Mucosa of stomach (tissue), 1 donor: Measurements from ENCODE around the gene ACCS.

Experiments
- H3K27me3 ChIP-seq: one replicate; pipeline ENCODE4 v1.7.0; 2013; ENCODE audit warnings: mild to moderate bottlenecking, low read length; ENCODE audit not compliant: control insufficient read depth, insufficient read depth
- H3K36me3 ChIP-seq: one replicate; pipeline ENCODE4 v1.7.0; 2013; ENCODE audit warnings: low read length; ENCODE audit not compliant: control insufficient read depth, insufficient read depth
- H3K4me1 ChIP-seq: one replicate; pipeline ENCODE4 v1.7.0; 2013; ENCODE audit warnings: mild to moderate bottlenecking, low read length; ENCODE audit not compliant: control insufficient read depth, insufficient read depth
- H3K4me3 ChIP-seq: one replicate; pipeline ENCODE4 v1.7.0; 2013; ENCODE audit warnings: low read length
- H3K9ac ChIP-seq: one replicate; pipeline ENCODE4 v1.7.0; 2013; ENCODE audit warnings: mild to moderate bottlenecking, low read length, moderate library complexity
- H3K9me3 ChIP-seq: one replicate; pipeline ENCODE4 v1.7.0; 2013; ENCODE audit warnings: mild to moderate bottlenecking, low read length, moderate library complexity; ENCODE audit not compliant: control insufficient read depth
- donor health status: Pancreatic carcinoma.

The ACCS gene

GRCh38 chr11:44078794-44079193 is 12.7 kb downstream of the ACCS start:
- no peak overlapping the region for H3K4me3 ChIP-seq
- H3K27me3 ChIP-seq = no peaks in the 10 kb centered on the region
- no peaks in the 10 kb centered on the region for H3K9me3 ChIP-seq
- no peaks in the 10 kb centered on the region for H3K4me1 ChIP-seq
- H3K9ac ChIP-seq = no peak overlapping the region
- H3K36me3 ChIP-seq = peaks cover 3% of the 10 kb centered on the region

DNA sequence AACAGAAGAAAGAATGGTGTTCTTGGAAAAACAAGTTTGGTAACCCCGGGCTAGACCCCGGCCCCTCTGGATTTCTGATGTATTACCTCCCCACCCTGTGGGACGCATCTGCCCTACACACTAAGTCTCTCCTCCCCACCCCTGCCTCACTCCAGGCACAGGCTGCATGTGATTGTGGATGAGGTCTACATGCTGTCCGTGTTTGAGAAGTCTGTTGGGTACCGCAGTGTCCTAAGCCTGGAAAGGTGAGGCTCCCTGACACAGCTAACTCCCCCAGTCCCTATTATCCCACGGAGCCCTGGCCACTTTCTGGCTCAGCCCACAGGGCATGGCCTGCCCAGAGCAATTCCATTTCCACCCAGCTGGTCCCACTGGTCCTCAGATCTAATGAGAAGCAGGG is 13.3 kb downstream of the ACCS start:
- Histone ChIP-seq H3K27me3 (no peaks in the 10 kb centered on the region), H3K9ac (no peak overlapping the region), H3K9me3 (no peaks in the 10 kb centered on the region), H3K4me3 (no peak overlapping the region), H3K4me1 (no peaks in the 10 kb centered on the region), H3K36me3 (peaks cover 3% of the 10 kb centered on the region)

DNA sequence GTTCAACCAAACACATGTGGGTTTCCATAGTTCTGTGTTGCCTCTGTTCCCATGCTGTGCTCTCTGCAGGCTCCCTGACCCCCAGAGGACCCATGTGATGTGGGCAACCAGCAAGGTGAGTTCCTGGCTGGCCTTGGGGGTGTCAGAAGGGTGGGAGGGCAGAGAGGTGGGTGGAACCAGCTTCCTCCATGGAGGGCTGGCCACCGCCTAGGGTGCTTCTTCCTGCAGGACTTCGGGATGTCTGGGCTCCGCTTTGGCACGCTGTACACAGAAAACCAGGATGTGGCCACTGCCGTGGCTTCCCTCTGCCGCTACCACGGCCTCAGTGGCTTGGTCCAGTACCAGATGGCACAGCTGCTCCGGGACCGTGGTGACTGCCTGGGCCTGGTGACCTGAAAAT is 14.9 kb downstream of the ACCS start:
- Histone ChIP-seq H3K36me3 (peaks cover 3% of the 10 kb centered on the region), H3K9ac (no peak overlapping the region), H3K27me3 (no peaks in the 10 kb centered on the region), H3K9me3 (no peaks in the 10 kb centered on the region), H3K4me3 (no peak overlapping the region), H3K4me1 (no peaks in the 10 kb centered on the region)

DNA sequence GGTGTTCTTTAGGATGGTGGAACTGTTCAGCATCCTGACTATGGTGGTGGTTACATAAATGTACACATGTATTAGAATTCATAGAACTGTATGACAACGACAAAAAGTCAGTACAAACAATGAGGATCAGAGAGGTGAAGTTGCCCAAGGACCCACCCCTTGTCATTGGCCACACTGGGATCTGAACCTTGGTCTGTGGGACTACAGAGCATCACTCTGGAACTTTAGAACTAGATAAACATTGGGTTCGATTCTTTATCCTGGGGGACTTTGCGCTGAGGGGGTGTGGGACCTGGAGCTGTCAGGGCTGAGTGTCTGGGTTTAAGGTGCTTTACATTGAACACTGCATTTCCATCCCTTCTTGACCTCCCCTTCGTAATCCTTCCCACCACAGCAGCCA is 16.6 kb downstream of the ACCS start:
- no peaks in the 10 kb centered on the region for H3K4me1 ChIP-seq

GRCh38 chr11:44083433-44083832 is 17.4 kb downstream of the ACCS start:
- peaks cover 3% of the 10 kb centered on the region for H3K36me3 ChIP-seq

More for the DNA sequence above, 16.6 kb downstream of the ACCS start:
- no peak overlapping the region for H3K4me3 ChIP-seq
- H3K36me3 ChIP-seq = peaks cover 3% of the 10 kb centered on the region
- no peak overlapping the region for H3K9ac ChIP-seq
- no peaks in the 10 kb centered on the region for H3K27me3 ChIP-seq
- H3K9me3 ChIP-seq = no peaks in the 10 kb centered on the region

GRCh38 chr11:44083906-44084305 is 17.8 kb downstream of the ACCS start:
- Histone ChIP-seq H3K9me3 (no peaks in the 10 kb centered on the region), H3K9ac (no peak overlapping the region), H3K4me3 (no peak overlapping the region), H3K4me1 (no peaks in the 10 kb centered on the region), H3K27me3 (no peaks in the 10 kb centered on the region), H3K36me3 (no peaks in the 10 kb centered on the region)

More at GRCh38 chr11:44083433-44083832, 17.4 kb downstream of the ACCS start:
- no peaks in the 10 kb centered on the region for H3K9me3 ChIP-seq
- H3K27me3 ChIP-seq = no peaks in the 10 kb centered on the region
- no peaks in the 10 kb centered on the region for H3K4me1 ChIP-seq
- H3K4me3 ChIP-seq = no peak overlapping the region
- H3K9ac ChIP-seq = no peak overlapping the region

- no peaks in the 10 kb centered on the region for H3K27me3 ChIP-seq
- no peaks in the 10 kb centered on the region for H3K9me3 ChIP-seq
- no peaks in the 10 kb centered on the region for H3K4me1 ChIP-seq
- H3K4me3 ChIP-seq = no peak overlapping the region
- H3K9ac ChIP-seq = no peak overlapping the region
- H3K36me3 ChIP-seq = no peaks in the 10 kb centered on the region
These were observed 19.3 kb downstream of the ACCS start for GRCh38 chr11:44085330-44085729.

DNA sequence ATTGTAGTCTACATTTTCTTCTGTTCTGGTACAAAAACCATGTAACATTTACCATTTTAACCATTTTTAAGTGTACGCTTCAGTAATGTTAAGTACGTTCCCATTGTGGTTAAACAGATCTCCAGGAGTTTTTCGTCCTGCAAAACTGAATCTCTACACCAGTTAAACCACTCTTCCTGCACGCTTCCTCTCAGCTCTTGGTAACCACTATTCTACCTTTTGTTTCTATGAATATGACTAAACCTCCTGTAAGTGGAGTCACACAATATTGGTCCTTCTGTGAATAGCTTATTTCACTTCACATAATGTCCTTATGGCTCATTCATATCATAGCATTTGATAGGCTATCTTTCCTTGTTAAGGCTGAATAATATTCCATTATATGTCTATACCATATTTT is 22.3 kb downstream of the ACCS start:
- Histone ChIP-seq H3K9me3 (no peaks in the 10 kb centered on the region), H3K36me3 (no peaks in the 10 kb centered on the region), H3K27me3 (no peaks in the 10 kb centered on the region), H3K9ac (no peak overlapping the region), H3K4me1 (no peaks in the 10 kb centered on the region), H3K4me3 (no peak overlapping the region)

GRCh38 chr11:44088871-44089270 is 22.8 kb downstream of the ACCS start:
- no peaks in the 10 kb centered on the region for H3K4me1 ChIP-seq
- no peak overlapping the region for H3K4me3 ChIP-seq
- H3K9ac ChIP-seq = no peak overlapping the region
- no peaks in the 10 kb centered on the region for H3K36me3 ChIP-seq
- no peaks in the 10 kb centered on the region for H3K27me3 ChIP-seq
- no peaks in the 10 kb centered on the region for H3K9me3 ChIP-seq

DNA sequence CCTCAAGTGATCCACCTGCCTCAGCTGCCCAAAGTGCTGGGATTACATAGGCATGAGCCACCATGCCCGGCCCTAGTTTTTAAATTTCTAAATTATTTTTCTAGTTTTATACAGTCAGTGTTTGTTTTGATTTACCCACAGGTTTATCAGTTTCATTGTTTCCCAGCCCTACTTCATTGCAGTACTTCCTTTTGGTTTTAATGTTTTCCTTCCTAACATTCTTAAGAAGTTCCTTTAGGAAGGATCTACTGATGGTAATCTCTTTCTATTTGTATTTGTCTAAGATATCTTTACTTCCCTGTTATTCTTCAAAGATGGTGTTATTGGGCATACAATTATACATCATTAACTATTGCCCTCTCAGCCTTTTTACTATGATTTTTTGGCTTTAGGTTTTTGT is 24.5 kb downstream of the ACCS start:
- H3K27me3 ChIP-seq = no peaks in the 10 kb centered on the region
- no peaks in the 10 kb centered on the region for H3K9me3 ChIP-seq
- no peaks in the 10 kb centered on the region for H3K4me1 ChIP-seq
- H3K9ac ChIP-seq = no peak overlapping the region
- no peaks in the 10 kb centered on the region for H3K36me3 ChIP-seq
- no peak overlapping the region for H3K4me3 ChIP-seq

DNA sequence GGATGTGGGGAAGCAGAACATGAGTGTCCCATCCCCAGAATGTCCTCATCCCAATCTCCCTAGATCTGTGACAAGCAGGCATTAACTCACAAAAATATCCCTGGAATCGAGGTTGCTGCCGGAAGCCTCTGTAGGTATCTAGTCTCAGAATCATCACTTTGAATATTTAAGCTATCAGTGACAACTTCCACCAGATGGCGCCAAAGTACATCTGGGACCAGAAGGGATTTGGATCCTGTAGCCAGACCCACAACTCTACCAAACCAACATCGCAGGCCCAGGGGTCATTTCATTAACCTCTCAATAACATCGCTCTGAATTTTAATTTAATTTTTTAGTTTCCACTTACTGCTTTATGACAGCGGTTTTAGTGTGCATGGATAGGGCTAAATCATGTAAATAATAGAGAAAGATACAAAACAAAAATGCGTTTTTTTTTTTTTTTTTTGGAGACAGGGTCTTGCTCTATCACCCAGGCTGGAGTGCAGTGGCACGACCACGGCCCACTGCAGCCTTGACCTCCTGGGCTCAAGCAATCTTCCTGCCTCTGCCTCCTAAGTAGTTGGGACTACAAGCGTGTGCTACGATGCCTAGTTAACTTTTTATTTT is 28.3 kb downstream of the ACCS start:
- Histone ChIP-seq H3K9ac (no peak overlapping the region), H3K36me3 (no peaks in the 10 kb centered on the region), H3K27me3 (no peaks in the 10 kb centered on the region), H3K9me3 (no peaks in the 10 kb centered on the region), H3K4me3 (no peak overlapping the region), H3K4me1 (peaks cover 11% of the 10 kb centered on the region)

DNA sequence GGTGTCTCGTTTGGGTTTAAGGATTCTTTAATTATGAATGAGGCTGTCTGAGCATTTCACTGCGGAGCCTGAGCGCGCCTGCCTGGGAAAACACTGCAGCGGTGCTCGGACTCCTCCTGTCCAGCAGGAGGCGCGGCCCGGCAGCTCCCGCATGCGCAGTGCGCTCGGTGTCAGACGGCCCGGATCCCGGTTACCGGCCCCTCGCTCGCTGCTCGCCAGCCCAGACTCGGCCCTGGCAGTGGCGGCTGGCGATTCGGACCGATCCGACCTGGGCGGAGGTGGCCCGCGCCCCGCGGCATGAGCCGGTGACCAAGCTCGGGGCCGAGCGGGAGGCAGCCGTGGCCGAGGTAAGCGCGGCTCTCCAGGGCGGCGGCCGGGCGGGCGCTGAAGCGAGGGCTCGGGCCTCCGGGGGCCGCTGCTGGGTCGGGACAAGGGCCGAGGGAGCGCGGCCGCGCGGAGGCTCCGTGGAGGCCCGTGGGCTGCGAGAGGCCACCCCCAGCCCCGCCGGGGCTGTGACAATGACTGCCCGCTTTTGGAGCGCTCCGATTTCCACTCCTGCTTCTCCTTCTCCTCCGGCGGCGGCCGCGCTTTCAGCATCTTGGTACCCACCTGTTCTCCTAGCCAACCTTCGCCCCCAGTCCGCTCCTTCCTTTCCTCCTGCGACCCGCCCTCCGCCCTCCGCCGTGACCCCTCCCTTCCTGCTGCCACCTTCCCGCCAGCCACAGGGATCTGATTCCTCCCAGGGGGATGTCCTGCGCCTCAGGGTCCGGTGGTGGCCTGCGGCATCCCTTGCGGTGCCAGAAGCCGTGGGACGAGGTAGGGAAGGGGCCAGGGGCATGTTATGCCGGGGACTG is 29.7 kb downstream of the ACCS start, which contains the start of gene EXT2:
TSS of gene EXT2 (plus strand) at position 173 of the 854 bp plus-strand sequence. CDS start 12,035 bp downstream, outside the sequence.
- H3K9me3 ChIP-seq = no peaks in the 10 kb centered on the region

More for the DNA sequence above, 29.7 kb downstream of the ACCS start, which contains the start of gene EXT2:
- Histone ChIP-seq H3K4me1 (peaks cover 11% of the 10 kb centered on the region), H3K27me3 (no peaks in the 10 kb centered on the region), H3K9ac (peak within 1 kb of the TSS; percentile 82), H3K4me3 (peak within 1 kb of the TSS; percentile 64), H3K36me3 (no peaks in the 10 kb centered on the region)
